GM21447 (cell line): Measurements from ENCODE around the gene SLC25A26.
"Not testable (repeated sequence)": the region's sequence is repeated elsewhere in the genome, so short reads cannot be mapped to it uniquely, and the experiment has no call there.

Source experiments
- ATAC-seq: cut with Tn5 transposase; IDR thresholded peaks from one replicate; pipeline ENCODE4 v1.9.1; 2021; ENCODE audit not compliant: unreplicated experiment

The SLC25A26 gene

GRCh38 chr3:66406831-66407610 is 186.2 kb downstream of the SLC25A26 start:
- ATAC-seq, result no peak

GRCh38 chr3:66407611-66408218 is 186.9 kb downstream of the SLC25A26 start:
- no peak for ATAC-seq

GRCh38 chr3:66409771-66410754 is 189.3 kb downstream of the SLC25A26 start:
- no peak for ATAC-seq

- no peak for ATAC-seq
Measured at GRCh38 chr3:66410976-66411375, 190.2 kb downstream of the SLC25A26 start.

GRCh38 chr3:66411474-66411873 is 190.7 kb downstream of the SLC25A26 start:
- ATAC-seq, result no peak

- no peak for ATAC-seq
Measured at GRCh38 chr3:66411961-66412887, 191.4 kb downstream of the SLC25A26 start.

GRCh38 chr3:66413151-66413751 is 192.4 kb downstream of the SLC25A26 start:
- no peak for ATAC-seq

GRCh38 chr3:66414846-66415245 is 194.0 kb downstream of the SLC25A26 start:
- ATAC-seq, result no peak

- ATAC-seq, result no peak
Measured at GRCh38 chr3:66415867-66416428, 195.1 kb downstream of the SLC25A26 start.

- no peak for ATAC-seq
Measured at GRCh38 chr3:66416556-66417304, 195.9 kb downstream of the SLC25A26 start.

- ATAC-seq, result no peak
Measured at GRCh38 chr3:66418475-66418931, 197.7 kb downstream of the SLC25A26 start.

- no peak for ATAC-seq
Measured at GRCh38 chr3:66419036-66419435, 198.2 kb downstream of the SLC25A26 start.

GRCh38 chr3:66421144-66421543 is 200.3 kb downstream of the SLC25A26 start:
- not testable (repeated sequence) for ATAC-seq

GRCh38 chr3:66421893-66422292 is 201.1 kb downstream of the SLC25A26 start:
- ATAC-seq, result not testable (repeated sequence)

- ATAC-seq, result no peak
Measured at GRCh38 chr3:66423791-66424190, 203.0 kb downstream of the SLC25A26 start.

GRCh38 chr3:66425032-66425431 is 204.2 kb downstream of the SLC25A26 start:
- ATAC-seq, result no peak

- no peak for ATAC-seq
Measured at GRCh38 chr3:66425576-66426114, 204.8 kb downstream of the SLC25A26 start.

GRCh38 chr3:66426135-66426534 is 205.3 kb downstream of the SLC25A26 start:
- no peak for ATAC-seq
